HG03039 (cell line): ENCODE data around the gene PCSK9.

ENCODE experiments used
- ATAC-seq: cut with Tn5 transposase; IDR thresholded peaks from one replicate; pipeline ENCODE4 v1.9.1; 2021; ENCODE audit warnings: mild to moderate bottlenecking, moderate library complexity; ENCODE audit not compliant: unreplicated experiment

PCSK9 gene

DNA sequence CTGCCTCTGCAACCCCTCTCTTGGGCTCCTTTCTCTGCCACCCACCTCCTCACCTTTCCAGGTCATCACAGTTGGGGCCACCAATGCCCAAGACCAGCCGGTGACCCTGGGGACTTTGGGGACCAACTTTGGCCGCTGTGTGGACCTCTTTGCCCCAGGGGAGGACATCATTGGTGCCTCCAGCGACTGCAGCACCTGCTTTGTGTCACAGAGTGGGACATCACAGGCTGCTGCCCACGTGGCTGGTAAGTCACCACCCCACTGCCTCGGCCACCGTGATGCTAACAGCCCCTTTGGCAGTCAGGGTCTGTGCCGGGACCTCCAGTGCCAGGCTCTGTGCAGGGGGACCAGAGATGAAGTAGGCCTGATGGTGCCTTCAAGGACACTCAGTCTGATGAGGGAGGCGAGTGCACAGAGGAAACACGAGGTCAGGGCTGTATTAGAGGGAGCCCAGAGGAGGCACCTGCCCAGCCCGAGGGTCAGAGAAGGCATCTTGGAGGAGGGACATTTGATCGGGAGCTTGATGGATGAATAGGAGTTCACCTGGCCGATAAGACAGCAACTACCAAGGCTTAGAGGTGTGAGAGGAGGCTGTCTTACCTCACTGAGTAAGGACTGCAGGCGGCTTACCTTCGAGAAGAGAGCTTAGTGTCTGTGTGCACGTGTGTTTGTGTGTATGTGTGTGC is 18.1 kb downstream of the PCSK9 start:
- no peak for ATAC-seq

DNA sequence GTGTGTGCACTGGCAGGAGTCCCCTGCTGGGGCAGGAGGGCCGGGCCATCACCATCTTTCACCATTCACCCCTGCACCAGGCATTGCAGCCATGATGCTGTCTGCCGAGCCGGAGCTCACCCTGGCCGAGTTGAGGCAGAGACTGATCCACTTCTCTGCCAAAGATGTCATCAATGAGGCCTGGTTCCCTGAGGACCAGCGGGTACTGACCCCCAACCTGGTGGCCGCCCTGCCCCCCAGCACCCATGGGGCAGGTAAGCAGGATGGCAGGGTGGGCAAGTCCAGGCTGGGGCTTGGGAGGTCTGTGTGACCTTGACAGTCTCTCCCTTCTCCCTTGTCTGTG is 18.6 kb downstream of the PCSK9 start:
- ATAC-seq, result no peak

DNA sequence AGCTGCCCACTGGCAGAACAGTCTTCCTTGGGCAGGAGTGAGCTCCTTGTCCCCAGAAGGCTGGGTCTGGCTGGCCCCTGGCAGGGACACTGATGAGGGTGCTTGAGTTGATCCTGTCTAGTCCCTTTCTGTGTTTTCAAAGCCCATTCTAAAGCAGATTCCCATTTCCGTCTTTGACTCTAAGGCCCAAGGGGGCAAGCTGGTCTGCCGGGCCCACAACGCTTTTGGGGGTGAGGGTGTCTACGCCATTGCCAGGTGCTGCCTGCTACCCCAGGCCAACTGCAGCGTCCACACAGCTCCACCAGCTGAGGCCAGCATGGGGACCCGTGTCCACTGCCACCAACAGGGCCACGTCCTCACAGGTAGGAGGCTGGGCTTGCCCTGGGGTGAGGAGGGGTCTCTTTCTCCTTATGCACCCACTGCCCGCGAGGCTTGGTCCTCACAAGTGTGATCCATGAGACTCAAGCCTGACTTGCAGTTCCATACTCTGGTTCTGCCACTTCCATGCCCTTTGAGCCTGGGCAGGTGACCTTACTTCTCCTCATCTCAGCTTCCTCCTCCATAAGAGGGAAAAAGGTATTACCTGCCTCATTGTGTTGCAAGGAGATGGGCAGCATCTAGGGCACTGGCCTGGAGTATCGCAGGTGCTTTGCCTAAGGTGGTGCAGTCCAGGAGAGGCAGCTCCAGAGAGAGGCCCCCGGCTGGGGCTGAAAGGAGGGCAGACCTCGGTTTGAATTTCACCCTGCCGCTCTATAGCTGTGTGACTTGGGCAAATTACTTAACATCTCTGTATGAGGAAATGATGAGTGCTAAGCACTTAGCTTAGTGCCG is 20.2 kb downstream of the PCSK9 start:
- ATAC-seq, result no peak

DNA sequence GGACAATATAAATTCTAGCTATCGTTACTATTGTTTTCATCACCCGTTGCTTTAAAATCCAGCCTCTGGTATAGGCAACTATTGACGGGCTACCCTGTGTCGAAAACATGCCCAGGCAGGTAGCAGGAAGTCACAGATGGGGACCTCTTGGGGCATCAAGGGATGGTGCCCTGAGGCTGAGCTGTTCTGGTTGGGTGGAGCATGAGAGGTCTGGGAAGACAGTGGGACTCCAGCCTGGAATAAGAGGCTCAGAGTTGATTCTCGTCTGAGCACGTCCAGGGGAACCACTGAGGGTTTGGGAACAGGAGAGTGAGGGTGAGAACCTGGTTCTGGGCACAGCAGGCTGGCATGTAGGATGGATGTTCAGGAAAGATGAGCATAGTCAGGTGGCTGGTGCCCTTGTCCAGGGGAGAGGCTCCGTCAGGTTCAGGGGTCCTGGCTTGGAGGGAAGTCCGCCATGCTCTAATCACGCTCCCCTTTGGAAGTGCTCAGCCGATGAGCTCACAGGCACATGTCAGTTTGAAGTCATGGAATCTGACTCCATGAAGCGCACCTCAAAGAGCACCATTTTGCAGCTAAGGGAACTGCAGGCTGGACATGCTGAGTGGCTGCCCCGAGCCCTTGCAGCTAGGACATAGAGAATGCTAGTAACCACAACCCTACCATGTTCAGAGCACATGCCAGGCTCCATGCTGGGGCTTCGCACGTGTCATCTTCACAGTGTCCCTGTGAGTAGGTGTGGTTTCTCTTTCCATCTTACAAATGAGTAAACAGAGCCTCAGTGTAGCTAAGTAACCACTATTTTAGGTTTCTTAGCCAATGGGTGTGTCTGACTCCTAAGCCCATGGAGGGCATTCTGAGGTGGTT is 21.0 kb downstream of the PCSK9 start:
- ATAC-seq, result no peak

DNA sequence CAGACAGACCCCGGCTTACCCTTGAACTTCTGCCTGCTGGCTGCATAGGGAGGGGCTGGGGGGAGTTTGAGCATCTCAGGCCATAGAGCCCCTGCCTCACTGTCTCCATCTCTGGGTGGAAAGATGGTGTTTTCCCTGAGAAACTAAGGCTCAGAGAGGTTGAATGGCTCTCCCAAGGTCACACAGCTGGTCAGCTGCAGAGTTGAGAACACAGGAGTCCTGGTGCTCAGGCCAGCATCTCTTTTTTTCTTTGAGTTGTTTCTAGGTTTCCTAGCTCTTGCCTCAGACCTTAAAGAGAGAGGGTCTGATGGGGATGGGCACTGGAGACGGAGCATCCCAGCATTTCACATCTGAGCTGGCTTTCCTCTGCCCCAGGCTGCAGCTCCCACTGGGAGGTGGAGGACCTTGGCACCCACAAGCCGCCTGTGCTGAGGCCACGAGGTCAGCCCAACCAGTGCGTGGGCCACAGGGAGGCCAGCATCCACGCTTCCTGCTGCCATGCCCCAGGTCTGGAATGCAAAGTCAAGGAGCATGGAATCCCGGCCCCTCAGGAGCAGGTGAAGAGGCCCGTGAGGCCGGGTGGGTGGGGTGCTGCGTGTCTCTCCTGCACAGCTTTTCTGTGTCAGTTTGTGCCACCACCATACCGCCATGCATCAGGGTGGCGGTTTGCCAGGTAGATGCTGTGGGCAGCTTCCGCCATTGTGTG is 21.8 kb downstream of the PCSK9 start:
- ATAC-seq, result no peak

DNA sequence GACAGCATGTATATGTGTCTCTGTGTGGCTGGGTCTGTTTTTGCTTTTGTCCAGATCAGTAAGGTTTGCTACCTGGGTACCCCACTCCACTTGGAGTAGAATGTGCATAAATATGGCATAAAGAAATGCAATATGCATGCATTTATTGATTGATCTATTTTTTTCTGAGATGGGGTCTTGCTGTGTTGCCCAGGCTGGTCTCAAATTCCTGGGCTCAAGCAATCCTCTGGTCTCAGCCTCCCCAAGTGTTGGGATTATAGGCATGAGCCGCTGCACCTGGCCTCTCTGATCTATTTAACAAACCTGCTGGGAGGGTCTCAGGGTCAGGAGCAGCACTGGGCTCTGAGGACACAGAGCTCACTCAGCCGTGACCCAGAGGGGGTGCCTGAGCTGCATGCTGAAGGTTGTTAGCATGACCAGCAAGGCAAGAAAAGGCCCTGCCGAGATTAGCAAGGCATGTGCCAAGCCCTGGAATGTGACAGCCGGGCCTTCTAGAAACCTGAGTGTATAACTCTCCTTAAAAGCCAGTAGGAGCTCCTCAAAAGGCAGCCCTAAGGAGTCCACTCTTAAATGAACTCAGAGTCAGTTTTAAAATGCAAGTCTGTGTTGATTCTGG is 22.5 kb downstream of the PCSK9 start:
- no peak for ATAC-seq

DNA sequence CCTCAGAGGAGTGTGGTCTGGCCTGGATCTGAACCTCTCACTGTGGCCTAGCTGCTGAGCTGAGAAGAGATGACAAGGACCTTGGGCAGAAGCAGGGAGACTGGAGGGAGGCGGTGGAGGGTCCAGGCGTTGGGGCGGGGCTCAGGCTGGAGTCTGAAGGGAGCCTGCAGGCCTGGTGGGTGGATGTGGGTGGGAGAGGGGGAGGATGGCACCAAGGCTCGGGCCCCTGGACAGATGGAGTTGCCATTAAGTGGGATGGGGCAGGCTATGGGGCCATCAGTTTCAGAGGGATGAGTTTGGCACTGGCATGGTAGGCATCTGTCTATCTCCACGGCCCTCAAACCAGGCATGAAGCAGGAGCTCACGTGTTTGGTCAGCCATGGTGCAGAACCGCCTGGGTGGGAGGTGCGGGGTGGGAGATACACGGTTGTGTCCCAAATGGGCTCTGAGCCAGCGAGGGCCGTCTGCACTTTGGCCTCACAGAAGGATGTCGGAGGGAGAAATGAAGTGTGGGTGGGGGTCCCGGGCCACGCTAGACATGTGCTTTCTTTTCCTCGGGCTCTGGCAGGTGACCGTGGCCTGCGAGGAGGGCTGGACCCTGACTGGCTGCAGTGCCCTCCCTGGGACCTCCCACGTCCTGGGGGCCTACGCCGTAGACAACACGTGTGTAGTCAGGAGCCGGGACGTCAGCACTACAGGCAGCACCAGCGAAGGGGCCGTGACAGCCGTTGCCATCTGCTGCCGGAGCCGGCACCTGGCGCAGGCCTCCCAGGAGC is 23.6 kb downstream of the PCSK9 start:
- ATAC-seq, result no peak

DNA sequence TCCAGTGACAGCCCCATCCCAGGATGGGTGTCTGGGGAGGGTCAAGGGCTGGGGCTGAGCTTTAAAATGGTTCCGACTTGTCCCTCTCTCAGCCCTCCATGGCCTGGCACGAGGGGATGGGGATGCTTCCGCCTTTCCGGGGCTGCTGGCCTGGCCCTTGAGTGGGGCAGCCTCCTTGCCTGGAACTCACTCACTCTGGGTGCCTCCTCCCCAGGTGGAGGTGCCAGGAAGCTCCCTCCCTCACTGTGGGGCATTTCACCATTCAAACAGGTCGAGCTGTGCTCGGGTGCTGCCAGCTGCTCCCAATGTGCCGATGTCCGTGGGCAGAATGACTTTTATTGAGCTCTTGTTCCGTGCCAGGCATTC is 24.2 kb downstream of the PCSK9 start:
- no peak for ATAC-seq

DNA sequence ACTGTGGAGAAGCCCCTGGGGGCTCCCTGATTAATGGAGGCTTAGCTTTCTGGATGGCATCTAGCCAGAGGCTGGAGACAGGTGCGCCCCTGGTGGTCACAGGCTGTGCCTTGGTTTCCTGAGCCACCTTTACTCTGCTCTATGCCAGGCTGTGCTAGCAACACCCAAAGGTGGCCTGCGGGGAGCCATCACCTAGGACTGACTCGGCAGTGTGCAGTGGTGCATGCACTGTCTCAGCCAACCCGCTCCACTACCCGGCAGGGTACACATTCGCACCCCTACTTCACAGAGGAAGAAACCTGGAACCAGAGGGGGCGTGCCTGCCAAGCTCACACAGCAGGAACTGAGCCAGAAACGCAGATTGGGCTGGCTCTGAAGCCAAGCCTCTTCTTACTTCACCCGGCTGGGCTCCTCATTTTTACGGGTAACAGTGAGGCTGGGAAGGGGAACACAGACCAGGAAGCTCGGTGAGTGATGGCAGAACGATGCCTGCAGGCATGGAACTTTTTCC is 24.8 kb downstream of the PCSK9 start:
- ATAC-seq, result no peak

DNA sequence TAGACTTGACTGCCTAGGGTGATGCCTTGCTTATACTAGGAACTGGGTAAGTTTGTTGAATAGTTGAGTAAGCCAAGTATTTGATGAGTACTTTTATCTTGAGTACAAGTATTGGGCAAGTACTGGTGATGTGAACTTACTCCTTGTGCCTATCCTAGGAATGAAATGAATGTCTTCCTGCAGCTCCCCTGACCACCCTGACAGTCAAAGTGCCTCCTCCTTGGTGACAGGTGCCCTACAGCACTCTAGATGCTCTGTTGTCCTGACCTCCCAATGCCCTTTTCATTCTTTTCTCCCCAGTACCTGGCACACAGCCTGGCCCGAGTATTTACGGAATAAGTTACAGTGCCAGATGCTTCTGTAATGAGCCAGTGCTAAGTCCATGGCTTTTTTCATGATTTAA is 25.5 kb downstream of the PCSK9 start:
- ATAC-seq, result no peak

DNA sequence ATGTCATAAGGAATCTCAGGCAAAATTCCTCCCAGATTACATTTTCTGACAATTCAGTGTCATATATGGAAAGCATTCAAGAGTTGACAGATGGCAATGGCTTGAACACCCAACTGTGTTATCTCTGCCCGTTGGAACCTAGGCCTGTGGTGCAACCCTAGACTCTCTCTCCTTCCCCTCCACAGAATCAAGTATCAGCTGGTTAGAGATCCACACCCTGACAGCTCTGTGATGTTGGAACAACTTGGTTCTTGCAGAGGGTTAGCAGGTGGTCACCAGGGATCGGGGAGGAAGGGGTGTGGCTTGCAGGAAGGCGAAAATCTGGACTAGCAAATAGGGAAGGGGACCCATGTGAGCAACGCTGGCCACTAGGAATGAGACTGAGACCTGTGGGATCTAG is 26.3 kb downstream of the PCSK9 start:
- no peak for ATAC-seq

DNA sequence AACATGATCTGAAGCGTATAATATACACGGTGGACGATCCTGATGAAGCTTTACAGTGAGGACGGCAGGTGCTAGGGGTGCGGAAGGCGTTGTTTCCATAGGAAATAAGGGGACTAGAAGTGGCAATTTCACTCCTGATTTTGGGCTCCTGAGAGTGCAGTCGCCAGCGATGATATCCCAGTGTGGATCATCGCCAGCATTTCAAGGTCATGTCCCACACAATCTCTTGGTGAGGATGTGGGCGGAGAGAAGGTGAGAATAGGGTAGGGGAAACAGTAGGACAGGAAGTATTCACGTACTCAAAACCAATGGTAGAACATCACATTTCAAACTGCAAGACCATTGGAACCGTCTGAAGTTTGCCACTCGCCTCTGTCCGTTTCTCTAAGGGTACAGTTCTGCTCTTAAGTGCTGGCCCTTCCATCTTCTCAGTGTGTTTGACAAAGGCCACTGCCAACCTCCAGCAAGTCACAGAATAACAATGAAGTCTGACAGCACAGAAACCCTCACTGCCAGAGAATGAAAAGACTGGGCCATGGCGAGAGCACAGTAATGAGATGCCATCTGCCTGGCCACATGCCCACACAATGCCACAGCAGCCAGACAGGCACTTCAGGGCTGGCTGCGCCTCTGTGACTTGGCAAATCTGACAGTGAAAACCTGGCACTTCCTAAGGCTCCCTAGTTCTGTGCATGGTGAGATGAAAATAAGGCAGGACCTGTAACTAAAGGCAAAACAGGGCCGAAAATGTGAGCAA is 27.9 kb downstream of the PCSK9 start:
- no peak for ATAC-seq

DNA sequence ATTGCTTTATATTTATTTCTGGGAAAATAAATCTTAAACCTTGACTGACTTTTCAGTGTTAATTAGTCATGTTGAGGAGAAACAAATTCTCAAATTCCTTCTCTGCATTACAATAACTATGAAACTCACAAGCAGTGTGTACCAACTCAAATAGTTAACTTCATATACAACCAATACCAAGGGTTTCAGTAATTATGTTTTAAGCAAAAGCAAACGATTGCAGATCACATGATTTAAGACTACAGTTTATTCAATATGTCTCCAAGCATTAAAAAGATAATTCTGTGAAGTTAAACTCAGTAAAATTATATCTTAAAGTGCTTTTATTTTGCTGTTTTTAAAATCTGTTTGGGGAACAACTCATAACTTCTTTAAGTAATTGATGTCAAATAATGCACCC is 28.6 kb downstream of the PCSK9 start:
- ATAC-seq, result no peak

DNA sequence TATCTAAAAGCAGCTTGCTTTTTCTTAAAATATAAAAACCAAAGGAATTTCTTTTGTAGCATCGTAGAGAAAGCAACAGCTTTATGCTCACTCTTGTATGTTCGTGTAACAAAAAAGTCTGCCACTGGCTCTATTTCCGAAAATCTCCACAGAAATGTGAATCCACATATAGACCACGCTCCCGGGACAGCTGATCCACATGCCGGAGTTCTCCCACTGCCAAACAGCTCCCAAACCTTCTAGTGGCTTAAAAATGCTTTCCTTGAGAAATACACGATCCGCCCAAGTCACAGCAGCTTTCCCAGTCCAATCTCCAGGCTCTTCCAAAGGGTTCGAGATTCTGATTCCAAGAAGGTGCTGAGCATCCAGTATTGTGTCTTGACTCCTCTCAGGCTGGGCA is 29.3 kb downstream of the PCSK9 start:
- no peak for ATAC-seq

DNA sequence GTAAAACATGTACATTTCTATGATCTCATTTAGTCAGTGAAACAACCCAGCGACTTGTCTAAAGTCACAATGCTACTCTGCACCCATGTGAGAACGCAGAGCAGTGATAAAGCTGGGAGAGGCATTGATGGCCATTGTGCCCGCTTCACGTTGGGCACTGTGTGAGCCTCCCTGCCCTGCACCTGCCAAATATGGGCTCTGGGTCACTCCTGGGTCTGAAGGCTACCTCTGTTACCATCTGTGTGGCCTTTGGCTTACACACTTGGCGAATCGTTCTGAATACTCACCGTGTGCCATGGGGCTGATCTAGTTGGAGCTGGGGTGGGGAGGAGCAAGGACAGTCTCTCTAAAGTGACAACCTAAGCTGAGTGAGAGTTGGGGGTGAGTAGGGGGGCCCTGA is 29.9 kb downstream of the PCSK9 start:
- no peak for ATAC-seq

DNA sequence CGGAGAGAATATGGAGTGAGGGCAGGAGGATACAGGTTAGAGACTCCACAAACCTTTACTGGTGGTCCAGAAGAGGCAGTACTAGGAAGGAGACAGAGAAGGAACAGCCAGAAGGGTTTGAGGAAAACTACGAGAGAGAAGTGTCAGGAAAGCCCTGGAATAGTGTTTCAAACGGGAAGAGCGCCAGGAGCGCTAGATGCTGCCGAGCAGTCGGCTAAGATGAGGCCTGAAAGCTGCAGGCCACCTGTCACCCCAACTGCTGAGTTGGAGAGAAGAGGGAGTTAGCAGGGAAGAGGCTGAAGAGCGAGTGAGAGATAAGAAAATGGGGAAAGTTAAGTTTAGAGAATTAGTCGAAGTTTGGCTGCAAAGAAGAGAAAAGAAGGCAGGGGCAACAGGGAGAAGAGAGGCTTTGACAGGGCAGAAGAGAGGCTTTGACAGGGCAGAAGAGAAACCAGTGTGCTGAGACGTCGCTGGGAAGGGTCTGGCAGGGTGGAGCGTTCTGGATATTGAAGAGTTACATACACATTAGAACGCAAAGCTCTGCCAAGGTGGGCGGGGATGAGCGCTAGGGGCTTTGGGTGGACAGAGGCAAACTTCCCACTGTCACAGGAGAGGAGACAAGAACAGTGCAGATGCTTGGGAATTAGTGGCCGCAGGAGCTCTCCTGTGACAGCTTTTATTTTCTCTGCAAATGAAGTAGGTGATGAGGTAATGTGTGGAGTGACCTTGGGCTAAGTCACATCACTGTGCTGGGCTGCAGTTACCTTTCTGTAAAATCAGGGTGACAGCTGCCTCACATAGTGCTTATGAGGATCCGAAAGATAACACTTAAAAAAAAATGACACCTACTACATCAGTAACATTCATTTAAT is 31.2 kb downstream of the PCSK9 start:
- ATAC-seq, result no peak

DNA sequence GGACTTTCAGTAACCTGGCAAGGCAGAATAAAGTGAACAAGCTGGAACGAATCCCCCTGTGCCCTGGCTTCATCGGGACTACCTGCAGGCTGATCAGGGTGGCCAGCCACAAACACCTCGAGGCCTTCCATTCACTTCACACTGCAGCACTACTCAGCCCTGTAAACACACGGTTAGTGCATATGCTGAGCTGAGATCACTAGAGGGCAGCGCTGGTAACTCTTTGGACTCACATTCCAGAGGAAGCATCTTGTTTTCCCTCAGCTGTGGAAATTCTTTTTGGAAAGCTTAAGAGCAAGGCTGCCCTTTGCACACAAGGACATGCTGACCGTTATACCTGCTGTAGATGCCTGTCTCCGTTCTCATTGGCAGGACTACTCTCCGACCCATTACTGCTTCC is 32.1 kb downstream of the PCSK9 start:
- no peak for ATAC-seq
